ENCODE measurements around the gene MARCHF9.

DNA sequence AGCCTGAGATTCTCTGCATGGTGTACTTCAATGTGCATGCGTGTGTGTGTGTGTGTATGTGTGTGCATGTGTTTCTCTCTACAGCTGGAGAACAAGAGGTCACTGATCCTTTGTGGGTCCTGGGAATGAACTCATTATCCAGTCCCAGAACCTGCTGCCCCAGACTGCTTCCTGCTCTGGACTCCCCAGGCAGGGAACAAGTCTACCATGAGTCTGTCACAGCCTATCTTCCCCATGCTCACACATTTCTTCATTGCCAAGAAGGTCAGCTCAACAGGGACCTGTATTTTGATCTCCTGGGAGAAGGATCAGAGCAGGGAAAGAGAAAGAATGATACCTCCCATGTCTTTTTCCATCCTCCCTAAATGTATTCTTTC lies 13.5 kb upstream of the MARCHF9 start:
- TF ChIP-seq, protein P1, sequence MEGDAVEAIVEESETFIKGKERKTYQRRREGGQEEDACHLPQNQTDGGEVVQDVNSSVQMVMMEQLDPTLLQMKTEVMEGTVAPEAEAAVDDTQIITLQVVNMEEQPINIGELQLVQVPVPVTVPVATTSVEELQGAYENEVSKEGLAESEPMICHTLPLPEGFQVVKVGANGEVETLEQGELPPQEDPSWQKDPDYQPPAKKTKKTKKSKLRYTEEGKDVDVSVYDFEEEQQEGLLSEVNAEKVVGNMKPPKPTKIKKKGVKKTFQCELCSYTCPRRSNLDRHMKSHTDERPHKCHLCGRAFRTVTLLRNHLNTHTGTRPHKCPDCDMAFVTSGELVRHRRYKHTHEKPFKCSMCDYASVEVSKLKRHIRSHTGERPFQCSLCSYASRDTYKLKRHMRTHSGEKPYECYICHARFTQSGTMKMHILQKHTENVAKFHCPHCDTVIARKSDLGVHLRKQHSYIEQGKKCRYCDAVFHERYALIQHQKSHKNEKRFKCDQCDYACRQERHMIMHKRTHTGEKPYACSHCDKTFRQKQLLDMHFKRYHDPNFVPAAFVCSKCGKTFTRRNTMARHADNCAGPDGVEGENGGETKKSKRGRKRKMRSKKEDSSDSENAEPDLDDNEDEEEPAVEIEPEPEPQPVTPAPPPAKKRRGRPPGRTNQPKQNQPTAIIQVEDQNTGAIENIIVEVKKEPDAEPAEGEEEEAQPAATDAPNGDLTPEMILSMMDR (IDR thresholded peaks at IDR 0.05): no peak
- TF ChIP-seq POLR2AphosphoS5 (IDR thresholded peaks at IDR 0.05): no peak
- TF ChIP-seq POLR2A (IDR thresholded peaks at IDR 0.05): no peak
